Embryonic facial prominence (tissue), 1 donor: ENCODE results near the gene UBA7.
A peak's percentile ranks its signal among the peaks of the same experiment; 100 is the strongest.

ENCODE experiments used
- DNase-seq: peaks from one replicate; pipeline ENCODE4 v3.0.0-alpha.2; 2016; ENCODE audit errors: extremely low spot score

The UBA7 gene

DNA sequence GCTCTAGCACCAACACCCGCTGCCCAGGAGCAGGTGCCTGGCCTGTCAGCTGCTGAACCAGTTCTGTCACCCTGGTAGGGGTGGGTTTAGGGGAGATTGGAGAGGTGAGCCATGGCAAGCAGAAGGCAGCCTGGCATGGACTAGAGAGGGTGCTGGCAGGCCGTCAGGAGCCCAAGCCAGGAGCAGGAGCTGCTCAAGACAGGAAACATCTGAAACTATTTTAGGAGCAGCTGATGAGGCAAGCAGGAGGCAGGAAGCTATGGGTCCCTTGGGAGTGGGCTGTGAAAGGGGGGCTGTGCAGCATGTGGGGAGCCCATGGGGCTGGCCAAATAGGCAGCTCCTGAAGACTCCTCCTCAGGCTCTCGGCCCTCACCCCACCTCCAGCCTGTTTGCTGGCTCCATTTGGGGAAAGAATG, 8.4 kb downstream of the UBA7 start:
- DNase-seq, result peak; percentile 86

DNA sequence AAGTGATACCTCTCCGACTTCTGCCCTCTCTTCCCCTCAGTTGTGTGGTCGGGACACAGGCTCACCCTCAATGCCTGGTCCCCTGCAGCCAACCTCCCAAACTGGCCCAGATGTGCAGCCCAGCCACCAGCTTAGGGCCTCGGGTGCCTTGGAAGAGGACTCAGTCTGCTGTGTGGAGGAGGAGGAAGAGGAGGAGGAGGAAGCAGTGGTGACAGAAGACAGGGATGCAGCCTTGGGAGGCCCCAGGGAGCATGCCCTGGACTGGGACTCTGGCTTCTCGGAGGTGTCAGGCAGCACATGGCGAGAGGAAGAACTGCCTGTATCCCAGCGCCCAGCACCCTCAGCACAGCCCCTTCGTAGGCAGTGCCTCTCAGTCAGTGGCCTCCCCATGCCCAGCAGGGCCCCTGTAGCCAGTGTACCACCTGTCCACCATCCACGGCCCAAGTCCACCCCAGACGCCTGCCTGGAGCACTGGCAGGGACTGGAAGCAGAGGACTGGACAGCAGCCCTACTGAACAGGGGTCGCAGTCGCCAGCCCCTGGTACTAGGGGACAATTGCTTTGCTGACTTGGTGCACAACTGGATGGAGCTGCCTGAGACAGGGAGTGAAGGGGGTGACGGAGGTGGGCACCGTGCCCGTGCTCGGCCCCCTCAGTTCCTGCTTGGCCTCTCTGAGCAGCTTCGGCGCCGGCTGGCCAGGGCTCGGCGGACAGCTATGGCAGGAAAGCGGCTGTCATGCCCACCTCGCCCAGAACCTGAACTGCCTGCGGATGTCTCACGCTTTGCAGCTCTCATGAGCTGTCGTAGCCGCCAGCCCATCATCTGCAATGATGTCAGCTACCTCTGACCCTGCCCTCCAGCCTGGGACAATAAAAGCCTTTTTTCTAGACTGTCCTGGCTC, 9.4 kb downstream of the UBA7 start:
- DNase-seq, result no peak

DNA sequence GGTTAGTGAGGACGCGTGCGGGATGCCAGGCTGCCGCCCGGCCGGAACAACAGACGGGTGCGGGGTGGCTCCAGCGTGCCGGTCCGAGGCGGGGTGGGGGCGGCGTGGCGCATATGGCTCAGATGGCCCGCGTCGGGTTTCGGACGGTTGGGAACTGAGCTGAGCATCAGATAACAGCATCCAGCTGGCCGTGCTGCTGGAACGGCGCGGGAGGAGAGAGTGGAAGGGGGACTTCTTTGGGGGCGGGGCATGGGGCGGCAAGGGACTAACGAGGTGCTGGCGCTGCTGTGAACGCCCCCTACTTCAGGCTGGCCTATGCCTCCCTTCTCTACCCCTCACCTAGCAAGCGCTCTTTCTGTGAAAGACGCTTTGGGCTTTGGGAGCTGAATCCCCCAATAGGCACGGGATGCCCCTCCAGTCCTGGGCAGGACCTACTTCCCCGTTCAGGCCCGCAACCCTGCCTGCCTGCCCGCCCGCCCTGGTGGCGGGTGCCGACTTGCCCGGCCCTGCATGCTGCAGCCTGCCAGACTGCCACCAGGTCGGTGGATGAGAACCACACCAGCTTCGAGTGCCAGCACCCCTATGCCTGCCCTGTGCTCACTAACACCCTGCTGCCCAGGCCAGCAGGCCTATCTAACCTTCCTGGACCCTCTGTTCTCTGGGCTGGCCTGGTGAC, 10.2 kb downstream of the UBA7 start:
- DNase-seq, result peak; percentile 18

DNA sequence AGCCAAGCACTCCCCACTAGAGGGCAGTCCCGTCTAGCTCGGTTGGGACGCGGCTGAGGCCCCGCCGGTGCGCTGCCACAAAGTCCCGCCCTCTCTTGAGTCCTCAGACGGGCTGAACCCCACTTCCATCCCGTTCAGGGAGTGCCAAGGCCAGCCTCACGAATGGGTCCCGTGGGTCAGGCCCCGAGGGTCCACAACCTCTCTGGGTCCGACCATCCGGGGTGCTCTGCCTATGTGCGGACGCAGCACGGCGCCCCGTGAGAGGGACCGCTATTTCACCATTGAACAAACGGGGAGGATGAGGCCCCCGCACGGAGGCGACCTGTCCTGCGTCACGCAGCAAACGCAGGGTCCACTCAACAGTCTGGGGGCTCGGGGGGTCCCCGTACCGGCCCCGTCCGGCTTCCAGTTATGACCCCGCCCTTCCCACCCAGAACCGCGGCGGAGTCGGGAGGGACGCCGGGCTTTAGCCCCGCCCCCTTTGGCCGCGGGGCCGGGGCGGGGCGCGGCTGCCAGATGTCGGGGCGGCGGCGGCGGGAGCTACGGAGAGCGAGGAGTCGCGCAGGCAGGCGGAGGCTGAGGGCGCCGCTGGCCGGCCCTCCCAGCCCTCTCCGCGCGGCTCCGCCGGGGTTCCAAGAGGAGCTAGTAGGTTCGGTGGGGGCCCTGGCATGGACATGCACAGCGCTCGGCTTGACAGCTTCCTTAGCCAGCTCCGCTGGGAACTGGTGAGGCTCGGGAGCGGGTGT, 10.9 kb downstream of the UBA7 start, which contains the start of gene INKA1:
INKA1 (plus strand) TSS at position 543 of the 746 bp plus-strand sequence; CDS start at position 675, 132 bp downstream.
- DNase-seq, result peak; percentile 73

DNA sequence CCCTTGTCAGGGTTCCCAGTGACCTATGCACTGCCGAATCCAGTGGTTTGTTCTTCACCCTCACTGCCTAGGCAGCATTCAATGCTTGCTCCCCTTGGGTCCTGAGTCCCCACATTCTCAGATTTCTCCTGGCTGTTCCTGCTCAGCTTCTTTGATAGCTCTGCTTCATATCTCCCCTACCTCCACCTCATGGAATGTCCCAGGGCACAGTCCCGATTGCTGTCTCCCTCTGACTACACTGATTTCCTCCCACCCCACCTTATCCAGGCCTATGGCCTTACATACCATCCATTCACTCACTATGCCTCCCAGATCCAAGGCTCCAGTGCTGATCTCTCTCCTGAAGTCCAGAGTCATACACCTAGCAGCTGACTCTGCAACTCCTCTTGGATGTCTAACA, 12.6 kb downstream of the UBA7 start:
- DNase-seq, result no peak

DNA sequence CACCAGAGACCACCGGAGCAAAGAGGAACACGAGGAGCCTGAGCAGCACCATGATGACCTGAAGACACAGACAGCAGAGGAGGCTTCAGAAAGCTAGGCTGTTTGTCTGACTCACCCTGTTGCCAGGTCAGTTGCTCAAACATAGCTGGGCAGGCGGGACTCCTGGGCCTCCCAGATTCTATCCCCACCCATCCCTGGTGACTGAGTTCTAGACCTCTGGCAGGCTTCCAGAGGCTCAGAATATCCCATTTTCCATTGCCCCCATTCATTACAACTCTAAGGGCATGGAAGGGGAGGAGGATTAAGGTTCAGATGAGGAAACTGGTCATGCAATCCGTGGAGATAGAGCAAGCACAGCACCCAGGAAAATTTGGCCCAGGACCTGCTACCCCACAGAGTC, 14.0 kb downstream of the UBA7 start, which contains the start of gene CDHR4:
CDHR4 (minus strand) TSS at position 113 of the 400 bp plus-strand sequence; CDS start at position 52, 61 bp downstream.
- no peak for DNase-seq

DNA sequence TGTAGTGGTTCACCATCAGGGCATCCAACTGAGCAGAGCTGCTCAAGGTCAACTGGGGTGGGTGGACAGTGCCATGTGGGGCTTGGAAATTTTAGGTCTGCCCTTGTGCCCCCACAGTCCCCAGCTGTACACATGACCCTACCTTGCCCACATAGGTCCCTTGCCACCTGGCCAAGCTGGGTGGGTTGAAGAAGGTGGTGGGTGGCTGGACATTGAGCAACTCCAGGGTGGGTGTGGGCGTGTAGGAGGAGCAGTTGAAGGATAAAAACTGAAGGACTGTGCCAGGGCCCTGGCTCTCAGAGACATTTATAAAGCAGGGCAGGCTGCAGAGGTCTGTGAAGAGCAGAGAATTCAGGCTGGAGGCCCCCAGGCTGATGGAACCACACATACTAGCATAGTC, 14.6 kb downstream of the UBA7 start:
- DNase-seq, result no peak

DNA sequence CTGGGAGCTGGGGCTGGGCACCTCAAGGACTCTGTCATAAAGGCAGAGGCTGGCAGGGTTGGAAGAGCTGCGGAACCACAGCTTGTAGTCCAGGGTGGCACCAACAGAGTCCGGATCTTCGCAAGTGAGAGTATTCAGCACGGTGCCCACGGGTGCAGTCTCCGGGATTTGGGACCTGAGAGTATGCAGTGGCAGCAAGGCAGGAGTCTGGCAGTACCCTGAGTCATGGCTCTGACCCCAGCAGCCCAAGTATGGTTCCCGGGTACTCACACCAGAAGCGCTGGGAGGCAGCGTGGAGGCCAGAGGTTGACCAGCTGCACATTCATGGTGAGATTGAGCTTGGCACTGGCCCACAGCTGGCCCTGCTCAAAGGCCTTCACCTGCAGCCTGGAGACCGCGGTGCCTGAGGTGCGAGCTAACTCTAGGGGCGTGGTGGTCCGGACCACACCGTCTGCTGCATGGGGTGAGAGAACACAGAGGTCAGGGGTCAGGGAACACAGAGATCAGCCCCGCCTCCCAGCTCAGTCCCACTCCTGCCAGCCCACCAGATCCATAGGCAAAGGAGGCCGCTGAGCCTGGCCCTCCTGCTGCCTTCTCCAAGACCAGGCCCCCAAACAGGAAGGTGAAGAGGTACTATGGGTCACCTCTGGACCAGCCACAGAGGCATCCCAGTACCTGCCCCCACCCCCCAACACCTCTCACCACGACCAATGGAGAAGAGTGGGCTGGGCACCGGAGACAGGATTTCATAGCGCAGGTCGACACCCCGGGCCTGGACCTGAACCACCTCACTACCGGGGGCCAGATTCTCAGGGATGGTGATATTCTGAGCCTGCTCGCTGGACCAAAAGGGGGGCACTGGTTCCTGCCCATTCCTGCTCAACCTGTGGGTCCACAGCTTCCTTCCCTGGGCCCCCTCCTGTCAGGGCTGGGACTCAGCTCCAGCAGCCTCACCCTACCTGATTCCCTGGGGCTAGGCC, 18.5 kb downstream of the UBA7 start:
- no peak for DNase-seq

DNA sequence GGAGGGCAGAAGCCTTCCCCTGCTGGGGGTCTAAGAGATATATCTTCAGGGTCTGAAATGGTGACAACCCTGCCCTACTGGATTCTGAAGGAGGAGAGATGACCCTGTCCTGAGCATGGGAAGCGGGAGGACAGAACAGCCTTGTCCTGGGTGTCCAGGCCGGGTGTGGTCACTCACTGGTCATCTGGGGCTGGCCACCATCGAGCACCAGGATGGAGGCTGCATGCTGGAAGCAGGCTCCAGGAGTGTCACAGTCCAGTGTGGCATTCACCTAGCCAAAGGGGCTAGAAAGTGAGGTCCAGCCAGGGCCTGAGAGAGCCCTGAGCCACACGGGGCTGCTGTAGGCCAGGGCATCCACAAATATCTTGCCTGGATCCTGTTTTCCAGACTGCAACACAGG, 19.3 kb downstream of the UBA7 start:
- DNase-seq, result no peak

DNA sequence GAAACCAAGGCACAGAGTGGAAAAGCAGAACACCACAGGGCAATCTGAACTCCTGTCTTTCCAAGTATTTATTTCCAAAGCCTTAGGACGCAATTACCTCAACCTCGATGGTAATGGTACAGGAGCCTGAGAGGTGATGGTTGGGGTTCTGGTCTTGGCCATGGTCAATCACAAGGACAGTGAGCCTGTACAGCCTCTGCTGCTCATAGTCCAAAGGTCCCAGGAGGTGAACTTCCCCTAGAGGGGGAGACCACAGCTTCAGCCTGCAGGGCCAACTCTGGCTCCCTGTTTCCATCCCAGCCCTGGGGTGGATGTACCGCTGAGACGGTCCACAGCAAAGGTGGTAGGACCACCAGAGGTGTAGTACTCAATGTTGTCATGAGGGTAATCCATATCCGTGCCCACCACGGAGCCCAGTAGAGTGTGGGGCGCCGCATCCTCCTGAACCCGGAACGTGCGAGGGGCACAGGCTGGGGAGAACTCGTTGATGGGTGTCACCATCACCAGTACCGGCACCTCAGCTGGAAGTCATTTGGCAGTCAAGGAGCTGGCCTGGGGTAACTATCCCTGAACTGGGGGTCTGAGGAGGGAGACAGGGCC, 20.2 kb downstream of the UBA7 start:
- DNase-seq, result no peak

DNA sequence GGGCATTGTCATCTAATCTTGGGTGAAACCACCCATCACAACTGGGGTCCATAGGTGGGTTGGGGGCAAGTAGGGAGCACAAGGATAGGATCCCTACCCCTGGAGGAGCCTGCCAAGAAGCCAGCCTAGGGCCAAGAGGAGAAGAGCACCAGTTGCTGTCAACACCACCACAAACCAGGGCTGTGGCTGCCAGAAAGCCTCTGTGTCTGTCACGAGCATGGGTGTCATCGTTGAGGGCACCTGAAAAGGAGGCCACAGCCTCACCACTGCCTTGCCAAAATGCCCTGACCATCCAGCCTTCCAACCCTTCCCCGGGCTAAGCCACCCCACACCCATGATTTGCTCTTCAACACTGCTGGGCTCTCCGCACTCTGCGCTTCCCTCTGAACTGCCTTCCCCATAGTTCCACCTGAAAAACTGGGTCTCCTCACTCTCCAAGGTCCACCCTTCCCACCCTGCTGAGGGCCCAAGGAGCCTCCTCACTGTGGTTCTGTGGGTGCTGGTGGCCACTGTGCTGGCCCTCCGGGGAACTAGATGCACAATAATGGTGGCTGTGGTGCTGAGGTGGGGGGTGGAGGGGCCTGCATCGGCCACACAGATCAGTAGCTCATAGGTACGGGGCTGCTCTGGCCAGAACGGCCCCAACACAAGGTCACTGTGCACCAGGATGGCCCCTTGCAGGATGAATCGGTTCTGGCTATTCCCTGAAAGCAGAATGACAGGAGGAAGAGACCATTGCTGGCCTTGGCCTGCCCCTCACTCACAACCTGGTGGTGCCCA, 21.2 kb downstream of the UBA7 start:
- DNase-seq, result no peak

DNA sequence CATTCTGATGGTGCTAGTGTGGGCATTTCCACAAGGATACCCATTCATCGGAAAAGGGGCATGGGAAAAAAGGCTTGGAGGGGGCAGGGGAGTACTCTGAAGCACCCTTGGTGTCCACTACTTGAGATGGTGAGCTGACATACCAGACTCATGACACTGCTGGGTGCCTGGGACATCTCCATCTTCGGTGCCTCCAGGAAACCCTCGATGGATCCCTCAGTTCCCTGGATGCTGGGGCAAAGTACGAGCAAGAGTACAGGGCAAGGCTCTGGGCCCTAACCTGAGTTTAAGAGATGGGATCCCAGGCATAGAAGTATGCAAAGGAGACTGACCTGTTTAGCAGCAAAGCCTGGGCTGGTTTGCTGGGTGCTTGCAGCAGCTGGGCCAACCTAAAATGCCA, 22.2 kb downstream of the UBA7 start:
- no peak for DNase-seq

DNA sequence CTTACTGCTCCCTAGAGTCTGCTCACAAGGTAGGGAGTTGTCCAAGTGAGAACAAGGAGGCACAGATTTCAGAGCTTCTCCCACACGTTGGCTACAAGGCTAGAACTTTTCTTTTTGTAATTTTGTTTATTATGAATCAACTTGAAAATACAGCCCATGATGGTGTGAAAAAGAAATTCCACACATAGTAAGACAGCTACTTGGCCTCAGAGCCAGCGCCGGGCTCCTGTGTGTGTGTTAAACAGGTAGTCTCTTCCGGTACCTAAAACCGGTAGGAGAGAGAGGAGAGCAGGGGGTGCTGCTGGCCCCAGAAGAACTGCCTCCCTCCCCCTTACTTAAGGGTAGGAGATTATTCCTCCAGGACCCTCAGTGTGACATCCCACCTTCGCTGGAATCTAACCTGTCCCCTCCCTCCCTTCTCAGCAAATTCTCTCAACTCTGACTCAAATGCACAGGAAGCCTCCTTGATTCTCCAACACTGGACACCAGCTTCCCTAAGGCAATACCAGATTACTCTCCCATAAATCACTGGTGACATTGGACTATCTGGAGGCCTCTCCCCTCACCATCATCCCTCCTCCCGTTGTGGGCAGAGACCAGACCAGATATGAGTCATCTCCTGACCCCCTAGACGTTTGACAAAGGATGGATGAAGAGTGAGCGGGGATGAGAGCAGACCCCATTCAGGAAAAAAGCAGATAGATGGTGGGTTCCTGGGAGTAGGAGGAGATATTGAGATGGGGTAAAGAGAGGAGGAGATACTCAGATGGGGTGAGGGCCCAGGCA, 22.9 kb downstream of the UBA7 start:
- DNase-seq, result no peak

DNA sequence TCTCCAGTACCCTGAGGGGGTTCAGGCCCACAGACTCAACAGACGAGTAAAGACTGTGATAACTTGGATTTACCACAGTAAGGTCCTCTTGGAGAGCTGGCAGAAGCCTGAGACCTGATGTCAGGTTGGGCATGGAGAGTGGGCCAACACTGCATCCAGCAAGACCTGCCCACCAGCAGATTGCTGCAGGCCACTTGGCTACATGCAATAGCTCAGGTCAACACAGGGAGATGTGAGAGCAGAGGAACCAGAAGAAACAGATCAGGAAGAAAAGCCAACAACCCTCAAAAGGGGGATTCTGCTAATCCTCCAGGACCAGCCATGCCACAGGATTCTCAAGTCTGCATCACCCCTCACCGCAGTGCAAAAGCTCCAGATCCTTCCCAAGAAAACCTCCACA, 25.7 kb downstream of the UBA7 start:
- DNase-seq, result no peak

DNA sequence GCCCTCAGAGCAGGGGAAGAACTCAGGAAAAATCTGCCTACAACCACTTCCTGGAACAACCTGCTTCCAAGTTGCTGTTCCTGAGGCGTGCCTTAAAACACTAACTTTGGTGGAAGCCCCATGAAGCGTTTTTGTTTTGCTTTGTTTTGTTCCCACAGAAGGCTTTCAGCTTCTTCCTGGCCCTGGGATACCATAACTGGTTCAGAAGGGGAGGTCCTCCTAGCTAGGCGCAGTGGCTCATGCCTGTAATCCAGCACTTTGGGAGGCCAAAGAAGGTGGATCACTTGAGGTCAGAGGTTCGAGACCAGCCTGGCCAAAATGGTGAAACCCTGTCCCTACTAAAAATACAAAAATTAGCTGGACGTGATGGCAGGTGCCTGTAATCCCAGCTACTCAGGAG, 26.2 kb downstream of the UBA7 start:
- DNase-seq, result no peak

DNA sequence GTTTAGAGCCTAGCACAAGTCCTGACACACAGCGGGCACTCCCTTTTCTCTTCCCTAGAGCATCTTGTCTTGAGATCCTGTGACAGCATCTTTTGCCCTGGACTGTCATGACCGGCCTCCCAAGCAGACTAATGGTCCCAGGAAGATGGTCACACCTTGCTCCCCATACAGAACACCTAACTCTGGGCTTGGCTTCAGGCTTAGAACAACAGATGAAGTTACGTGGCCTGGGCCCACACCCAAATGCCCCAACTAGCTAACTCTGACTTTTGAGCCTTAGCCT, 26.6 kb downstream of the UBA7 start:
- DNase-seq, result no peak

DNA sequence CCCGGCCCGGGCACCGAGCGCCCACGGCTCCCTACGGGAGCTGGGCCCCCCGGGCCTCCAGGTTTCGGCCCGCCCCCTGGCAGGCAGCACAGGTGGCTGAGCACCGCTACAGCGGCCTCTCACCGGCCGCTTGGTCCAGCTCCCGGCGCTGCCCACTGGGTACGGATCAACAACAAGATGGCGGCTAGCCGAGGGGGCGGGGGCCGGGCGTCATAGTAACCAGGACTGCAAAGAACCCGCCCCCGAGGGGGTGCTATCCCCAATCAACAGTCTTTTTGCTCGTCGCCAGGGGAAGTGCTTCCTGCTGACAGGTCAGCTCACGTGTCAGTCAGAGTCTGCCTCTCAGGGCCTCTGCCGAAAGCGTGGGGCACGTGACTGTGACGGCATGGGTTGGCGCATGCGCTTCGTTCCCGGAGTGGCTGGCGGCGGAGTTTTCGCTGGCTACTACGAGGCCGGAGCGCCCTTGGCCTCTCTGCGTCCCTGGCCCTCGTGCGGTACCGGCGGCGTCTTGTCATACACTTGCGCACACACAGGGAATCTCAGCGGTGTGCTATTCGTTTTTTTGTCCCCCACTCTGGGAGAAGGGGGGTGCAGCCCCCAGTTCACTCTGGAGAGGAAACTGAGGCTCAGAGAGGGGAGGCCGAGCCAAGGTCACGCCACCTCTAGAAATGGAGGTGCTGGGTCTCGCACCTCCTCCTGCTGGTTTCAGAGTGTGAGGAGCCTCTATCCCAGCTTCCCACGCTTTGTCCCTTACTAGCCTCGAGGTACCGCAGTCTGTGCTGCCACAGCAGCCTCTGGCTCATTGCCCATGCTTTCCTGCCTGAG, 27.2 kb downstream of the UBA7 start, which contains the start of gene IP6K1:
IP6K1 (minus strand) TSS at position 186 of the 825 bp plus-strand sequence. CDS start 38,502 bp downstream, outside the sequence.
- DNase-seq, result peak; percentile 98
